ENCODE measurements around the gene RAB30. TPM values are rescaled to one million over a fixed set of nuclear protein-coding genes. Genes with fewer than 3 reads are reported as not detected.

Gene RAB30
- total and polyA plus RNA-seq, 9 of the 15 experiments (the other 6 are each of a cell fraction or from before 2014, with no cell fraction given), result 0.29 to 1.3 (median 1.0) TPM

GRCh38 chr11:83023410-83023809 is 48.3 kb downstream of the RAB30 start (continued):
- TF ChIP-seq POLR2AphosphoS5 (IDR thresholded peaks at IDR 0.05; ENCODE audit: control insufficient read depth, insufficient read depth, low read depth, low read length), result no peak
- TF ChIP-seq IRF1 (CRISPR knock-in tag; IDR thresholded peaks at IDR 0.05; ENCODE audit: borderline replicate concordance), result no peak
- no peak for TF ChIP-seq KDM5B (IDR thresholded peaks at IDR 0.05; ENCODE audit: insufficient replicate concordance, low read depth, low read length)

DNA sequence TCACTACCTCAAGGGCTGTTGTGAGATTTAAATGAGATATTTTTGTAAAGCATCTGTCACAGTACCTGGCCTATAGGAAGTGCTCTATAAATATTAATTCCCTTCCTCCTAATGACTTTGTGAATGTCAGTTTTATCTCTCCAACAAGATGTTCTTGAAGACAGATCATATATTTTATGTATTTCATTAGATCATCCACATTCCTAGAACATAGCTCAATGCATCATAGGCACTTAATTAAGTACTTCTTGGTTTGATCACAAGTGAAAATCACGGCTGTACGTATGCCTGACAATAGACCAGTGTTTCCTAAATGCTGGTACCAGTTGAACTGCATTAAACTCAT is 49.9 kb downstream of the RAB30 start:
- H3K4me1 ChIP-seq (replicated peaks in 1 of 2; ENCODE audit: control insufficient read depth in 2 of 2, insufficient read depth in 2 of 2, low read length in 2 of 2), result peaks cover 0 to 12% of the 10 kb centered on the region in 2 experiments; a peak in 1 of 5 replicates
- no peak overlapping the region for H3K9ac ChIP-seq (ENCODE audit: insufficient read depth in 1 of 2, low read depth in 2 of 2, low read length in 2 of 2)
- FAIRE-seq (no peak), DNase-seq (ENCODE audit: extremely low read depth in 1 of 4, low spot score in 3 of 4) (no peak), ATAC-seq (no peak)
- POLR2A ChIA-PET, result no interaction called here
- no peaks in the 10 kb centered on the region for H3K9me1 ChIP-seq (ENCODE audit: control insufficient read depth, insufficient read depth, low read length)
- H3K79me2 ChIP-seq (ENCODE audit: control insufficient read depth, insufficient read depth, low read length), result no peaks in the 10 kb centered on the region
- no peaks in the 10 kb centered on the region for H4K20me1 ChIP-seq (replicated peaks; ENCODE audit: control insufficient read depth, insufficient read depth, low read length)
- H3K27me3 ChIP-seq (ENCODE audit: control insufficient read depth in 2 of 2, insufficient read depth in 2 of 2, low read length in 2 of 2), result peaks cover 0 to 18% of the 10 kb centered on the region in 2 experiments; a peak in 3 of 5 replicates
- intact Hi-C loops (cut with micrococcal nuclease) (no loop called here), in situ Hi-C loops (cut with MboI) (no loop called here)
- H3K9me3 ChIP-seq (replicated peaks; ENCODE audit: control insufficient read depth, insufficient read depth, low read depth, low read length), result no peaks in the 10 kb centered on the region
- no peak overlapping the region for H2AFZ ChIP-seq (ENCODE audit: low read depth, low read length)
- H3K27ac ChIP-seq (ENCODE audit: extremely low read depth, low read depth, low read length), result no peak overlapping the region
- CTCF ChIA-PET (ENCODE audit: low intra/inter-chr PET ratio), result no interaction called here
- no peak overlapping the region for H3K4me2 ChIP-seq (ENCODE audit: insufficient read depth, low read length)
- BruUV-seq (replicated peaks), result no TSS peak
- 36% methylated on average over 2 of the region's 2 CpGs for WGBS (ENCODE audit: insufficient coverage, low coverage, missing lambda C conversion rate)
- no peaks in the 10 kb centered on the region for H3K36me3 ChIP-seq (ENCODE audit: control insufficient read depth, insufficient read depth, low read length)
- no peak overlapping the region for H3K4me3 ChIP-seq
- TF ChIP-seq, protein P1, sequence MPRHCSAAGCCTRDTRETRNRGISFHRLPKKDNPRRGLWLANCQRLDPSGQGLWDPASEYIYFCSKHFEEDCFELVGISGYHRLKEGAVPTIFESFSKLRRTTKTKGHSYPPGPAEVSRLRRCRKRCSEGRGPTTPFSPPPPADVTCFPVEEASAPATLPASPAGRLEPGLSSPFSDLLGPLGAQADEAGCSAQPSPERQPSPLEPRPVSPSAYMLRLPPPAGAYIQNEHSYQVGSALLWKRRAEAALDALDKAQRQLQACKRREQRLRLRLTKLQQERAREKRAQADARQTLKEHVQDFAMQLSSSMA (CRISPR knock-in tag; IDR thresholded peaks at IDR 0.05), result no peak
- TF ChIP-seq ZNF143 (CRISPR knock-in tag; IDR thresholded peaks at IDR 0.05) (no peak), TOE1 (IDR thresholded peaks at IDR 0.05; ENCODE audit: borderline replicate concordance) (no peak), TOE1 (CRISPR knock-in tag; IDR thresholded peaks at IDR 0.05; ENCODE audit: borderline replicate concordance, low read depth) (no peak), ZNF12 (CRISPR knock-in tag; IDR thresholded peaks at IDR 0.05) (no peak), OTX1 (CRISPR knock-in tag; IDR thresholded peaks at IDR 0.05) (no peak), CTCF (IDR thresholded peaks at IDR 0.05 in 2 of 3, conservative IDR thresholded peaks at IDR 0.05 in 1 of 3; ENCODE audit: insufficient read depth in 2 of 3, low read depth in 1 of 3, low read length in 3 of 3) (no peak), ZNF165 (CRISPR knock-in tag; IDR thresholded peaks at IDR 0.05; ENCODE audit: borderline replicate concordance) (no peak), SRSF1 (IDR thresholded peaks at IDR 0.05; ENCODE audit: low read depth, low read length) (no peak), FOXP1 (CRISPR knock-in tag; IDR thresholded peaks at IDR 0.05) (no peak), MXI1 (IDR thresholded peaks at IDR 0.05; ENCODE audit: low read depth, low read length) (no peak), ZNF146 (CRISPR knock-in tag; IDR thresholded peaks at IDR 0.05; ENCODE audit: unreplicated experiment) (no peak), ZNF696 (CRISPR knock-in tag; conservative IDR thresholded peaks at IDR 0.05) (no peak)
- TF ChIP-seq, protein P2, sequence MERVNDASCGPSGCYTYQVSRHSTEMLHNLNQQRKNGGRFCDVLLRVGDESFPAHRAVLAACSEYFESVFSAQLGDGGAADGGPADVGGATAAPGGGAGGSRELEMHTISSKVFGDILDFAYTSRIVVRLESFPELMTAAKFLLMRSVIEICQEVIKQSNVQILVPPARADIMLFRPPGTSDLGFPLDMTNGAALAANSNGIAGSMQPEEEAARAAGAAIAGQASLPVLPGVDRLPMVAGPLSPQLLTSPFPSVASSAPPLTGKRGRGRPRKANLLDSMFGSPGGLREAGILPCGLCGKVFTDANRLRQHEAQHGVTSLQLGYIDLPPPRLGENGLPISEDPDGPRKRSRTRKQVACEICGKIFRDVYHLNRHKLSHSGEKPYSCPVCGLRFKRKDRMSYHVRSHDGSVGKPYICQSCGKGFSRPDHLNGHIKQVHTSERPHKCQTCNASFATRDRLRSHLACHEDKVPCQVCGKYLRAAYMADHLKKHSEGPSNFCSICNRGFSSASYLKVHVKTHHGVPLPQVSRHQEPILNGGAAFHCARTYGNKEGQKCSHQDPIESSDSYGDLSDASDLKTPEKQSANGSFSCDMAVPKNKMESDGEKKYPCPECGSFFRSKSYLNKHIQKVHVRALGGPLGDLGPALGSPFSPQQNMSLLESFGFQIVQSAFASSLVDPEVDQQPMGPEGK (CRISPR knock-in tag; IDR thresholded peaks at IDR 0.05; ENCODE audit: borderline replicate concordance), result no peak
